ES-I3 (cell line): Measurements from ENCODE around the gene EEF1A2.

Experiments used
- H3K36me3 ChIP-seq: 2 replicates; pipeline ENCODE4 v1.6.1; 2013; ENCODE audit warnings: mild to moderate bottlenecking, low read length, control low read depth, moderate library complexity; ENCODE audit not compliant: insufficient read depth
- H3K4me1 ChIP-seq: 2 replicates; pipeline ENCODE4 v1.6.1; 2013; ENCODE audit warnings: mild to moderate bottlenecking, control low read depth, low read length; ENCODE audit not compliant: insufficient read depth
- H3K9ac ChIP-seq: 2 replicates; pipeline ENCODE4 v1.6.1; 2013; ENCODE audit warnings: low read depth, mild to moderate bottlenecking, low read length, moderate library complexity
- H3K9me3 ChIP-seq: 2 replicates; pipeline ENCODE4 v1.6.1; 2013; ENCODE audit warnings: mild to moderate bottlenecking, low read length, moderate library complexity; ENCODE audit not compliant: control insufficient read depth, insufficient read depth

Gene EEF1A2

GRCh38 chr20:63461104-63461763, 37.6 kb downstream of the EEF1A2 start:
- no peaks in the 10 kb centered on the region for H3K9me3 ChIP-seq
- H3K9ac ChIP-seq = no peak overlapping the region
- H3K36me3 ChIP-seq = no peaks in the 10 kb centered on the region
- H3K4me1 ChIP-seq = no peaks in the 10 kb centered on the region

- peaks cover 11% of the 10 kb centered on the region; the same call in 1 of the 2 replicates for H3K4me1 ChIP-seq
- no peaks in the 10 kb centered on the region for H3K9me3 ChIP-seq
- no peak overlapping the region for H3K9ac ChIP-seq
- H3K36me3 ChIP-seq = no peaks in the 10 kb centered on the region
Measured at GRCh38 chr20:63459070-63459380, 39.9 kb downstream of the EEF1A2 start.

GRCh38 chr20:63458170-63459069, 40.5 kb downstream of the EEF1A2 start:
- Histone ChIP-seq H3K9ac (no peak overlapping the region), H3K9me3 (no peaks in the 10 kb centered on the region), H3K36me3 (no peaks in the 10 kb centered on the region), H3K4me1 (peaks cover 14% of the 10 kb centered on the region; the same call in 1 of the 2 replicates)

GRCh38 chr20:63457737-63458136, 41.1 kb downstream of the EEF1A2 start:
- Histone ChIP-seq H3K36me3 (no peaks in the 10 kb centered on the region), H3K4me1 (peaks cover 18% of the 10 kb centered on the region; the same call in 1 of the 2 replicates), H3K9me3 (no peaks in the 10 kb centered on the region), H3K9ac (no peak overlapping the region)

GRCh38 chr20:63456429-63457284, 42.2 kb downstream of the EEF1A2 start:
- H3K9me3 ChIP-seq = no peaks in the 10 kb centered on the region
- H3K4me1 ChIP-seq = peaks cover 18% of the 10 kb centered on the region; the same call in 1 of the 2 replicates
- no peaks in the 10 kb centered on the region for H3K36me3 ChIP-seq
- H3K9ac ChIP-seq = no peak overlapping the region

GRCh38 chr20:63455568-63455859, 43.4 kb downstream of the EEF1A2 start:
- no peaks in the 10 kb centered on the region for H3K9me3 ChIP-seq
- H3K9ac ChIP-seq = no peak overlapping the region
- no peaks in the 10 kb centered on the region for H3K36me3 ChIP-seq
- peaks cover 18% of the 10 kb centered on the region; the same call in 1 of the 2 replicates for H3K4me1 ChIP-seq

GRCh38 chr20:63454731-63455567, 43.9 kb downstream of the EEF1A2 start:
- Histone ChIP-seq H3K4me1 (peaks cover 18% of the 10 kb centered on the region; the same call in 1 of the 2 replicates), H3K36me3 (no peaks in the 10 kb centered on the region), H3K9ac (no peak overlapping the region; the same call in 1 of the 2 replicates), H3K9me3 (no peaks in the 10 kb centered on the region)

GRCh38 chr20:63452821-63453523, 45.9 kb downstream of the EEF1A2 start:
- Histone ChIP-seq H3K9me3 (no peaks in the 10 kb centered on the region), H3K9ac (no peak overlapping the region), H3K4me1 (peaks cover 18% of the 10 kb centered on the region; the same call in 1 of the 2 replicates), H3K36me3 (no peaks in the 10 kb centered on the region)

GRCh38 chr20:63452341-63452740, 46.5 kb downstream of the EEF1A2 start:
- H3K4me1 ChIP-seq = peaks cover 18% of the 10 kb centered on the region; the same call in 1 of the 2 replicates
- no peak overlapping the region for H3K9ac ChIP-seq
- H3K9me3 ChIP-seq = no peaks in the 10 kb centered on the region
- H3K36me3 ChIP-seq = no peaks in the 10 kb centered on the region

GRCh38 chr20:63451821-63452220, 47.1 kb downstream of the EEF1A2 start:
- Histone ChIP-seq H3K9me3 (no peaks in the 10 kb centered on the region), H3K4me1 (peaks cover 18% of the 10 kb centered on the region; the same call in 1 of the 2 replicates), H3K9ac (no peak overlapping the region), H3K36me3 (no peaks in the 10 kb centered on the region)

- no peak overlapping the region for H3K9ac ChIP-seq
- peaks cover 16% of the 10 kb centered on the region; the same call in 1 of the 2 replicates for H3K4me1 ChIP-seq
- no peaks in the 10 kb centered on the region for H3K9me3 ChIP-seq
- no peaks in the 10 kb centered on the region for H3K36me3 ChIP-seq
Measured at GRCh38 chr20:63449796-63450730, 48.8 kb downstream of the EEF1A2 start.

- Histone ChIP-seq H3K9ac (no peak overlapping the region), H3K36me3 (no peaks in the 10 kb centered on the region), H3K9me3 (no peaks in the 10 kb centered on the region), H3K4me1 (0 out of 2 replicates have a peak, but pooled peaks cover 7% of the 10 kb centered on the region)
Measured at GRCh38 chr20:63449025-63449424, 49.9 kb downstream of the EEF1A2 start.
